Coronary artery (tissue), 2 donors: ENCODE measurements around the gene MAN2B2.

Experiments
- DNase-seq: peaks from one replicate; pipeline ENCODE4 v3.0.0-alpha.2; 2017; ENCODE audit warnings: low spot score
- H3K27ac ChIP-seq, 2 donors: fragments of 200-600 bp; sonication (generic); one replicate each; pipeline ENCODE4 v1.5.1; 2016 to 2019
- H3K4me3 ChIP-seq: fragments of 200-600 bp; sonication (generic); 2 replicates; pipeline ENCODE4 v1.5.1; 2016; ENCODE audit warnings: mild to moderate bottlenecking, moderate library complexity
- CTCF ChIP-seq: fragments of 200-600 bp; sonication (generic); IDR thresholded peaks from one replicate; pipeline ENCODE4 v1.5.1; 2019; ENCODE audit warnings: antibody characterized with exemption

MAN2B2 gene

DNA sequence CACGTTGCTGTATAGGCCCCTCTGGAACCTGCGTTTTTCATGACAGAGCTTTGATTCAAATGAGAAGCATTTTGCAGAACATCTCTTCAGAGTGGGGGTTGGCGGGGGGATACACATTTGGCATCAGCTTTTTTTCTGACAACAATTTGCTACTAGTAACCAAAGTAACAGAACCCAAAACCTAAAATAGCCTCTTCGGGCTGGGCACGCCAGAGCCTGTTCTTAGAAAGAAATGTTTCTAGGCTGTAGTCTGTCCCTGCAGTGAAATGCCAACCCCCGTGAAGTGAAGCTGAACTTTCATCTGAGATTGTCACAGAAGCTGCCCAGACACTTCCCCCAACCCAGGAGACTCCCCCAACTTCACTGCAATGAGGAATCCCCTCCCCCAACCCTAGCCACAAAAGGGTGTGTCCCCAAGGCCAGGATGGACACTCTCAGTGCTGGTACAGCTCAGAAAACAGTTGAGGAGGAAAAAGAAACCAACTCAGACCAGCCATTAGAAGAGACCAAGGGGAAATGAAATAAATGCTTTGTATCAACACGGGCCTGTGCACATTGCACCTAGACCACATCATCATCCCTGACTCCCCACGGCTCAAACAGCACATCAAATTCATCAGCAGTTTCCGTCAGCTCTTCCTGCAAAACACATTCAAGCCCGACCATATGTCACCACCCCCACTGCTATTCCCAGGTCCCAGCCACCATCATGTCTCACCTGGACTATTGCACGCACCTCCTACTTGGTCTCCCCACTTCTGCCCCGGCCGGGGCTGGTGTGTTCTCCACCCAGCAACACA lies 8.4 kb upstream of the MAN2B2 start:
- Histone ChIP-seq H3K27ac (no peak overlapping the region), H3K4me3 (no peak overlapping the region)
- no peak for DNase-seq
- TF ChIP-seq CTCF = no peak

GRCh38 chr4:6567218-6567617 lies 7.8 kb upstream of the MAN2B2 start:
- no peak for TF ChIP-seq CTCF
- Histone ChIP-seq H3K27ac (no peak overlapping the region), H3K4me3 (no peak overlapping the region)
- DNase-seq = no peak

DNA sequence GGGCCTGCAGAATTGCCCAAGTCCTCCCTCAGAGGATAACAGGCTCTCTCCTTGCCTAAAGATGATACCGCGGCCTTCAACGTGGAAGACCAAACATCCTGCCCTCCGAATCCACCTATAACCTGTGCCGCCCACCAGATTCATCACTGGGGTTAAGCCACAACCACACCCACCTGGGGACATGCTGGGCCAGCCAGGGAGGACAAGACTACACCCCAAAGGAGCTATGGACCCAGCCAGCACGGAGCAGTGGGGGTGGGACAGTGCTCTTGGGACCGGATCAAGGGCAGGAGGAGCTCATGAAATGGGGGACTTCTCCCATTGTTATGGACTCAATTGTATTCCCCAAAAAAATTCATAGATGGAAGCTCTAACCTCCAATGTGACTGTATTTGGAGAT lies 6.8 kb upstream of the MAN2B2 start:
- no peak for TF ChIP-seq CTCF
- Histone ChIP-seq H3K4me3 (no peak overlapping the region), H3K27ac (no peak overlapping the region)
- DNase-seq = no peak

DNA sequence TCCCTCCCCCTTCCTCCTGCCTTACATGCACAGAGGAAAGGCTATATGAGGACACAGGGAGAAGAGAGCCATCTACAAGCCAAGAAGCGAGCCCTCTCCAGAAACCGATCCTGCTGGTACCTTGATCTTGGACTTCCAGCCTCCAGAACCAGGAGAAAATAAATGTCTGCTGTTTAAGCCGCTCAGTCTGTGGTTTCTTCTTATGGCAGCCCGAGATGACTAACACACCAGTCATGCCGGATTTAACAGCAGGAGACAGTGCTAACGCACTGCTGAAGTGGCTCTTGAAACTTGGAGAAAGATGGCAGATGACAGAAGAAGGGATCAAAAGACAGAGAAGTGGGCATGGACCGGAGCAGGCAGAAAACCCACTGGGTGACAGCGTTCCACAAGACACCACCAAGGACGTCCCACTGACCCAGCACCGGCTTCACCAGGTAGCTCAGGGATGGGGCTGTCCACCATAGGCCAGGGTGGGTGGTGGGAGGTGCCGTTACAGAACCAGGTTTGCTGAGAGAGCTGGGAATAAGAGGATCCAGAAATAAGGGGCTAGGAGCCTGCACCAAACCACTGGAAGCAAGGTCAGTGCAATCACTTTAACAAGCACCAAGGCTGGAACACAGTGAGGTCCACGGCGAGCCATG lies 6.2 kb upstream of the MAN2B2 start:
- no peak overlapping the region for H3K4me3 ChIP-seq
- no peak for TF ChIP-seq CTCF
- H3K27ac ChIP-seq = no peak overlapping the region
- DNase-seq = no peak

DNA sequence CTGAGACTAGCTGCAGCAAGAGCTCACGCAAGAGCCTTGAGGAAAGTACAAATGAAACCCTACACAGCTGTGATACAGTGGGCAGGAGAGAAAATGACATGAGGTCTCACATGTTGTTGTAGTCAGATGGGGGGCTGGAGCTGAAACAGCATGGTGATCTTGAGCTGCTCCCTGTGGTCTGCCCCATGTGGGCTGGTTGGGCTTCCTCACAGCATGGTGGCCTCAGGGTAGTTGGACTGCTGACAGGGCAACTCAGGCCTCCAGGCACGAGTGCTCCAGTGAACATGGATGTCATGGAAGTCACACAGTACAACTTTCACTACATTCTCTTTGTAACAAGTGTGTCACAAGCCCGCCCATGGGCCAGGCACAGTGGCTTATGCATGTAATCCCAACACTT lies 3.4 kb upstream of the MAN2B2 start:
- TF ChIP-seq CTCF = no peak
- no peak overlapping the region for H3K27ac ChIP-seq
- no peak overlapping the region for H3K4me3 ChIP-seq
- no peak for DNase-seq

- DNase-seq = no peak
- no peak for TF ChIP-seq CTCF
- H3K27ac ChIP-seq = no peak overlapping the region
- H3K4me3 ChIP-seq = no peak overlapping the region
These were observed 1.4 kb upstream of the MAN2B2 start for GRCh38 chr4:6573551-6573950.
